IPS-11a (cell line): ENCODE data around the gene PARVA.

ENCODE experiments used
- H3K4me3 ChIP-seq: one replicate; pipeline ENCODE4 v1.5.1; 2013; ENCODE audit warnings: low read depth, low read length, control low read depth

Gene PARVA

DNA sequence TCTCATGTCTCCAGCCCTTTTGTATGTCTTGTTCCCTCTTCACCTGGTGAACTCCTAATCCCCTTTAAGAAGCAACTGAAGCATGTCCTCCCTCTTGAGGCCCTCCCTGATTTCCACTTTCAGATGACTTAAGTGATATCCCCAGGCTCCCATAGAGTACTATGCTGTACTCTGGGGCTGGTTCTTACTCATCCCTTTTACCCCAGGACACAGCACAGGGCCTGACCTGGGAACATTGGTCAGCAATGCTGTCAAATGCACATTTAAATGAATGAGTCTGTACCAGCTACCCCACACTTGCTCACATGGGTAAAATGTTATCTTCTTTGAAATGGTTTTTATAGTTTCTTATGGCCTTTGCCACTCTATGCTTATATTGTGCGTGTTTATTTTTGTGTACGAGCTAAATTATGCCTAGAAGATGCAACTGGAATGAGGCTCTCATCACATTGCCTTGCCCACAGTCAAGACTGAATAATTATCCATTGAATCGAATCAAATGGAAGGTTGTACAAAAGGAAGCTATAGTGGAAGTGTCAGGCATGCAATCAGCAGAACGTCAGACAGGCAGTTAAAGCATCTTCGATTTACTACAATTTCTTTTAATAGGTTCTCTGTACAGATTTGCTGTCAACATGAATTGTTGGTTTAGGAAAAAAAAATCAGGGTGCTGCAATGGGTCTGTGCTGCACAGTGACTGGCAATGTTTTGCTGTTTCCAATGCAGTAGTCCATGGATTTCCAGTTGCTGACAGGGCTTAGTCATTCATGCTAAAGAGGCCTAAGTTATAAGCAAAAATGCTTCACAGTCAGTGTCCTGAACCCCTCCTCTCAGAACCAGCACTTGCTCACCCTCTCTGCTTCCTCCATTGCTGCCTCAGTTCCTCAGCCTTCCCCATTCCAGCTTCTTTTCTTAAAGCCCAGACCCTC lies 79.5 kb downstream of the PARVA start:
- H3K4me3 ChIP-seq = no peak overlapping the region

DNA sequence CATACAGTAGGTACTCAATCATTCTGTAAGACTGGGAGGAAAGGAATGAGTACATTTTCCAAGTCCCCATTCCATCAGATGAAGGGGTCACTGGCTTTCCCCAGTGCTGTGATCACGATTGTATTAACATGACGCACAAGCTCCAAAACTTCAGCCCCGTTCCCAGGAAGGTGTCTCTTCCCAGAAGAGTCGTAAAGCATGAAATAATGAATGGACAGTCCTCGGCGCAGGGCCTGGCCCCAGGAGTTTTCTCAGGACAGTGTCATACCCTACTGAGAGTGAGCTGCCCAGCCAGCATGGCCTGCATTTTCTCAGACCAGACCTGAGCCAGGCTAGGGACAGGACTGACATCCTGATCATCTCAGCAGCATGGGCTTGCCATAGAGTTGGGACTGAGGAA lies 80.7 kb downstream of the PARVA start:
- no peak overlapping the region for H3K4me3 ChIP-seq

DNA sequence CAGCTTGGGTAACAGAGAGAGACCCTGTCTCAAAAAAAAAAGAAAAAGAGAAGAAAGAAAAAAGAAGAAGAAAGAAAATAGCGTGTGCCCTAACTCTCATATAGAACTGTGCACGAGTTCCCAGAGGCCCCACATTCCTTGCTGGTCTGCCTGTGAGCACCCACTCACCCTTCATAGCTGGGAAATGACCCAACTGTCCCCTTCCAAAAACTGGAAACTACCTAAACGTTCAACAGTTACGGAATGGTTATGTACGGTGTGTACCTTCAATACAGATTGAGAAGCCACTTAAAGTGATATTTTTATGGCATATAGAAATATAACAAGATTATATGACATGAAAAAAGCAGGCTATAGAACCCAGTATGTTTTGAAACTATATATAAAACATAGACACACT lies 82.0 kb downstream of the PARVA start:
- no peak overlapping the region for H3K4me3 ChIP-seq

DNA sequence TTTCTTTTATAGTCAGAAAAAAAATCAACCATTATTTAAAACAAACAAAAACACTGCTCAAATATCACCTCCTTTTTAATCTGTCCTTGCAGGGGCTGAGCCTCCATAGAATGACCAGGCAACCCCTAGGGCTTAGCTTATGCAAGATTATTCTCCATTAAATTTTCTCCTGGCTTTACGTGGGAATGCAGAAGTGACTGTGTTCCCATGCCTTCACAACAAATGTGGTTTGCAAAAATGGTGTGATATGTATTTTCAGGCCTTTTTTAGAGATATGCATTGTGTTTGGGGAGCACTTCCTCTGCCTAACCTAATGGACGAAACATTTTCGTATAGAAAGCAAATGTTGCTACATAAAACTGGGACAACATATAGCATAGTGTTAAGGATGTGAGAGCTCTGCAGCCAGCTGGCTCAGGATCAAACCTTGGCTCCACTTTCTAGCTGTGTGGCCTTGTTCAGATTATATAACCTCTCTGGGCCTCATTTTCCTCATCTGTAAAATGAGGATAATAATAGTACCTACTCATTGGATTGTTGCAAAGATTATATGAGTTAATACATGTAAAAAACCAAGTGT lies 82.6 kb downstream of the PARVA start:
- H3K4me3 ChIP-seq = no peak overlapping the region

DNA sequence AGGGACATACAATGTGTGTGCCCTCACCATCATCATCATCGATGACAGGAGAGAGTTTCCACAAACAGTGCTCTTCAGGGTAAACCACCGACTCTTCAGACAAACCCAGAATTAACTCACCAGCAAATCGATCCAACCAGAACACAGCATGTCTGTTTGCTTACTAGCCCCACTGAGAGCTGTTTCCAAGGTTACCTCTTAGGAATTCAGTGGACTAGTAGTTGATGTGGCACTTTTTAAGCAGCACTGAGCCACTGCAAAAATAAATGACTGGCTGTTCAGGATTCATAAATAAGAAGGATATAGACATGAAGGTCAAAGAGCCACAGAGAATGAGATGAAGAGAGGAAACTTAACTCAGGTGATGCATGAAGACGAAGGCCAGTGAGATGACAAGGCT lies 83.1 kb downstream of the PARVA start:
- H3K4me3 ChIP-seq = no peak overlapping the region

DNA sequence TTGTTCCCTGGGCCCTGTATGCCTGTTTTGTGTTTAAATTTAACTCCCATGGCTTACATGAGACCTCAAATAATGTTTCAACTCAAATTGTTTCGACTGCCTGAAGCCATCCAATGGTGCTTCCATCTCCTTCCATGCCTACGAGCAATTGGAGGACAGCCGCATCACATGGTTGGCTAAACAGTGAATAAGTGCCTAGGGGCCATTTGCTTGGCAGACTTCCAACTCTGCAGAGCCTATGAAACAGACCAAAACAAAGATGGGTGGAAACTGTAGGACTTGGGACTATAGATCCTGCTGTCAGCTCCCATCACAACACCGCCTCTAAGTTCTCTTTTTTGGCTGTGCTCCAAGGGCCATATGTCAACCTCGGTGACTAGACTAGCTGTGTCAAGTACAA lies 84.1 kb downstream of the PARVA start:
- no peak overlapping the region for H3K4me3 ChIP-seq

DNA sequence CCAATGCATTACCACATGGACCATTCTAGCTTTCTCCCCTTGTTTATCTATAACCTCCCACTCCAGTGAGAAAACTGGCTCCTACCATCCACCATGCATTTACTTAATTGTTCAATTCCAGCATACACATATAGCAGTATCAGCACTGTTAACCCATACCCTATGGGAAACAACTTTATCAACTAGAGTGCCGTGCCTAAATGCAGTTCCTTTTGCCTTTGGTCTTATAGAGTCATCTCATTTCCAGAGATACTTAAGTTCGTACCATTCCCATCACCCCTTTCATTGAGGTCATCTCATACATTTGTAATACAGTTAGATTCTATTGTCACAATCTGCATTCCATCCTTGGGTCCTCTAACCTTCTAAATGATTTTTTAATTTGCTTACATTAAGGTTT lies 86.9 kb downstream of the PARVA start:
- no peak overlapping the region for H3K4me3 ChIP-seq

DNA sequence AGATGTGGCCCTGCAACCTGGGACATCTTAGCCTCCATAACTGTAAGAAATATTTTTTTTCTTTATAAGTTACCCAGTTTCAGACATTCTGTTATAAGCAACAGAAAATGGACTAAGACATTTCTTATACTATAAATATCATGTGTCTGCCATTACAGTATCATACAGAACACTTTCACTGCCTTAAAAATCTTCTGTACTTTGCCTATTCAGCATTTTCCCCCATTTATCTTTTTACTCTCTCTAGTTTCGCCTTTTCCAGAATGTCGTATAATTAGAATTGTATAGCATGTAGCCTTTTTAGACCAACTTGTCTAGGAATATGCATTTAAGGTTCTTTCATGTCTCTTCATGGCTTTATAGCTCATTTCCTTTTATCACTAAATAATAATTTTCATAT lies 88.0 kb downstream of the PARVA start:
- no peak overlapping the region for H3K4me3 ChIP-seq

DNA sequence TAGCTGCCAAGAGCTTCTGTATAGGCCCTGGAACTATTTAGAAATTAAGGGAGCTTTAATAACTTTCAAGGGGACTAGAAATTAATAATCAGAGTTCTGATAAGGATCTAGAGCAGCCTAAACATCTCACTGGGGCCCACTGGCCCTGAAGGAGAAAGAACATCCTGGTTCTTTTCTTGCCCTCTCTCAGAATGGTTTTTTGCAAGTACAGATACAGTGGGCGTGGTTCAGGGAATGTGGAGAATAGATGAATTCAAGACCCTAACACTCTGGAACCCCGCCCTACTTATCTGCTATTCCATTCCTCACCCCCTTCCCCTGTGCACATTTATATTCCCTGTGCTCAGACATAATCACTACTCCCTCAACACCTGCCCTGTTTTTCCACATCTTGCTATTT lies 90.2 kb downstream of the PARVA start:
- H3K4me3 ChIP-seq = no peak overlapping the region

DNA sequence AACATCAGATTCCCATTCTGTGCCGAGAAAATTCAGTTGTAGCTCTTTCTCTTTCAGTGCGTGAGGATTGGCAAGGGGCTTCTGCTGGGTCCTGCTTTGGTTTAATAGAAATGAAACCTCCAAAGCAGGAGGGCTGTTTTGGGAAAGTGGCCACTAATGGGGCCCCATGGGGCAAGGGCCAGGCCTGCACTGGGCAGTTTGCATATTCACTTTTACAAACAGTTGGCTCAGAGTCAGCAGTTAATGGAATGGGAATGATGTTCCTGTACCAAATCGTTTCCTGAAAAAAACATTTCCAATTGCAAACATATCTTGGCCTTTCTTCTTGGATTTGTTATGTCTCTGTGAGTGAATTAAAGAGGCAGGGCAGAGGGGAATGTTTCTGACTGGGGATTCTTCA lies 92.1 kb downstream of the PARVA start:
- H3K4me3 ChIP-seq = no peak overlapping the region

DNA sequence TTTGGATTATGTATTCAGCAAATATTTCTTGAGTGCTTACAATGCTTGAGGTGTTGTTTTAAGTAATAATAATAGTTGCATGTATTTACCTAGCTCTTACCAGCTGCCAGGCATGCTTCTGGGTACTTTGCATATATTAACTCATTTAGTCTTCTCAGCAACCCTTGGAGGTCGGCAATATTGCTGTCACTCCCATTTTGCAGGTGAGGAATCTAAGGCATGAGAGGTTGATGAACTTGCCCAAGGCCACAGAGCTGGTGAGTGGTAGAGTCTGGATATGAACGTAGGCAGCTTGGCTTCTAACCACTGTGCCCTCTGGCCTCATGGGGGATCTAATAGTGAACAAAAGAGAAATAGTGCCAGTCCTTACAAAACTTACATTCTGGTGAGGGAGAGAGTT lies 92.9 kb downstream of the PARVA start:
- no peak overlapping the region for H3K4me3 ChIP-seq

DNA sequence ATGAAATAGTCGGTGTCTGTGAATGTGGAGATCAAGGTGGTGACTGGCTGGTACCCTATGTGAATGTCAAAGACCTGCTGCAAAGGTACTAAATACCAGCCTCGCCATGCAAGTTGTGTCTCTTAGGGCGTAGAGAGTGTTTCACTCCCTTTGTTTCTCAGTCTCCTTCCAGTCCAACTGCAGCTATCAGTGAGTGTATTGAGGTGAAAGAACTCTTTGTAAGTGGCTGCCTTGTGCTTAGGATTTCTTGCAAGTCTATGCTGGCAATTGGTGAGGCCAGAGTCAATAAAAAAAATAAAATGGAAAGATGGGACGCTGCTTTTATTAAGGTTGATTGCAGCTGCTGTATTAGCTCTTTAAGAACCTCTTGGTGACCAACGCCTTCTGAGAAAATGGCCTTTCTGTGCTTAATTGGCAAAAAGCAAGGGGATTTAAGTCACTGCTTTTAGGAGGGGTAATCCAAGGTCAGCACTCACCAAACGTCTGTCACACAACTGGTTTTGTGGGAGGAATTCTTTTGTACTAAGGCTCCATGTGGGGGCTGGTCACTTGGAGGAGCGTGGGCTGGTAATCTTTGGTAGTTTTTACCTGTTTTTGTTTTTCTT lies 95.1 kb downstream of the PARVA start:
- H3K4me3 ChIP-seq = no peak overlapping the region

DNA sequence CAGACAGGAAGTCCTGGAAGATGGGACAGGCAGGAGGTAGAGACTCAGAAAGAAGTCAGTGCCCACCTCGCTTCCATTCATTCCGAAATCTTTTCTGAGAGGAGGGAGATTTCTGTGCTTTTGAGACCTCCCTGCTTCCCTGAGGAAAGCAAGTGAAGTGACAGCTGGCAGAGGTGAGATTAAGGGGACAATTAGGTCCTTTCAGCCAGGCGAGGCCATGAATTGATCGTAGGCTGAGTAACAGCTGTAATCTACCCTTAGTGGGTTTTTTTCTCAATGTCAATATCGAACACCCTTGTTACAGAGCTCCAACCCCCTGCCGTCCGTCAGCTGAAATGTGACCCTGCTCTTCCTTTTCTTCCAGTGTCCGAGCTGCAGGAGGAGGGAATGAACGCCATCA lies 96.0 kb downstream of the PARVA start:
- H3K4me3 ChIP-seq = no peak overlapping the region

DNA sequence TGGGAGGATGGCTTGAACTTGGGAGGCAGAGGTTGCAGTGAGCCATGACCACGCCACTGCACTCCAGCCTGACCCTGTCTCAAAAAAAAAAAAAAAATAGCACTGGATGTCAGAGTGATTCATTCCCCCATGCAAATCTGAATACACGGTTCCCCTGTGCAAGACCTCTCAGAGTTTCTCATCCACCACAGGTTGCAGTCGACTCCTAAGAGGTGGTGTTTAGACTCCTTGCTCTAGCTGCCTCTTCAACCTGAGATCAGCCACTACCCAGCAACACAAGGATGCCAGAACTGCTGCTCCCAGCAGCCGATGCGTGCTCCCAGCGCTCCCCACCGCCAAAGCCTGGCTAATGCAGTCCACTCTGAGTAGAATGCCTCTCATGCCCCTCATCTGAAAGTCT lies 97.5 kb downstream of the PARVA start:
- no peak overlapping the region for H3K4me3 ChIP-seq

DNA sequence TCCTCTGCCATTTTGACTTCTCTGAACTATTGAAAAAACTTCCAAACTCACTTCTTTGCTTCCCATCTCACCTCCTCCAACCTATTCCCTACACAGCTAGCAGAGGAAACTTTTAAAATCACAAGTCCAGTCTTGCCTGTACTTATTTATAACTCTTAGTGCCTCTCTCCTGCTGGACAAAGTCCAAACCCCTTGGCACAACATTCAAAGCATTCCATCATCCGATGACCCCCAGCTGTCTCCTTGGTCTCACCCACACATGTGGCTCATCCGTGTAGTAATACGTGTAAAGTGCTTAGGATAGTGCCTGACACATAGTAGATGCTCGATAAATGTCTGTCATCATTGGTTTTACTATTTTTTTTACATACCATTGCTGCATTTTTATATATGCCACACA lies 101.4 kb downstream of the PARVA start:
- H3K4me3 ChIP-seq = no peak overlapping the region

DNA sequence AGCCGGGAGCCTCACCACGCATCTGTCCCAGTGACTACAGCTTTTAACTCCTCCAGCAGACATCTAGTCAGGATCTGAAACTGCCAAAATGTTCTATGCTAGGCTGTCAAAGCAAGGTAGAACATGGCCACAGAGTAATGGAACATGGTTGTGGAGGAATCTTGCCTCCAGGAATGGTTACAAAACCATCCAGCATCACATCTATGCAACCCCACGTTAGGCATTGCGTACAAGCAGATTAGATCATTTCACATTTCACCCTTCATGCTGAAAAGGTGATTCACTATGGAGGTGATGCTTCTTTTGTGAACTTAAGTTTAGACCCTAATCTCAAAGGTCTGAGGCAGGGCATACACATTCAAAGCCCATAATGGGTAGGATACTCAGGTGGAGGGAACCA lies 103.0 kb downstream of the PARVA start:
- no peak overlapping the region for H3K4me3 ChIP-seq

DNA sequence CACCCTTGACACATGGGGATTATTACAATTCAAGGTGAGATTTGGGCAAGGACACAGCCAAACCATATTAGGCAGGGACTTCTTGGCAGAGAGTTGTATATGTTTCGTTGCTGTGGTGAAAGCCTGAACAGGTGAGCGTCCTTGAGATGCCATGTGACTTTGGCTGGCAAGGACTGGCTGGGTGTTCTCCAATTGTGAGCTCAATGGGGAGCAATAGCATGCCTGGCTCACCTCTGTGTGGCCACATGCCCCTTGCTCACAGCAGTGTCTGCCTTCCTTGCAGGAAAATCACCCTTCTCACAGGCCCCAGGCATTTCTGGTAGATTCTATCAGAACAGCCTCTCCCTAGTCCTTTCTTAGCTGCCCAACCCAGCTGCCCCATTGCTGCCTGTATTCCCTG lies 105.5 kb downstream of the PARVA start:
- no peak overlapping the region for H3K4me3 ChIP-seq

DNA sequence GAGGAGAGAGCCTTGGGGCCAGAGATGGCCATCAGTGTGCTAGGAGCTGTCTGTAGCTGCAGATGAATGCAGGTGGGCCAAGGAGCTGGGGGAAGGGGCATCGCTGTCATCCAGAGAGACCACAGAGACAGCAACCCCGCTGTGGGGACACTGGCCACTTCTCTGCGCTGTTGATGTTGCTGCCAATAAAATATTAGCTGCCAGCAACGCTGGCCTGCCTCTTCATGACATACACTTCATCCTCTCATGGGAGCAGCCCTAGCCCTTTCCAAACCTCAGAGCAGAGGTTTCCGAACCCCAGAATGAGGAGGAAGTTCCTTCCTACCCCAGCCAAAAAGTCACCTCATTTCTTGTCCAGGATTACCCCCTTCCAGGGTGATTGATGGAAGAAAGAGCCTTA lies 106.2 kb downstream of the PARVA start:
- no peak overlapping the region for H3K4me3 ChIP-seq

DNA sequence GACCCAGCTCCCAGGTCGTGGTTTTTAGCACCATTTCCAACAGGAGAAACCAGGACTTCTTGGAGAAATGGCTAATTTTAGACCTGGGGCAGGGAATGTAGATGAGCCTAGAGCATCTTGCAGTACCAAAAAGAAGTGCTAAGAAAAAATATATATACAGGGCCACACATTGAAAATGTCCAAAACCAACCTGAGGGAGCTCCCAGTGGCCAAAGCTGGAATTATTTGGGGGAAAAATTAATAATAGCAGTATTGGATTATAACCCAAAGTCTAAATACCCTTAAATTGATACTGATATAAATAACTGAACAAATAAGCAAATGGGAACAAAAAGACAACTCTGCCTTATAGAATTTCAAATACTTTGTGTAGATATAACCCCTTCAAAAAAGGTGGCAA lies 108.0 kb downstream of the PARVA start:
- no peak overlapping the region for H3K4me3 ChIP-seq

DNA sequence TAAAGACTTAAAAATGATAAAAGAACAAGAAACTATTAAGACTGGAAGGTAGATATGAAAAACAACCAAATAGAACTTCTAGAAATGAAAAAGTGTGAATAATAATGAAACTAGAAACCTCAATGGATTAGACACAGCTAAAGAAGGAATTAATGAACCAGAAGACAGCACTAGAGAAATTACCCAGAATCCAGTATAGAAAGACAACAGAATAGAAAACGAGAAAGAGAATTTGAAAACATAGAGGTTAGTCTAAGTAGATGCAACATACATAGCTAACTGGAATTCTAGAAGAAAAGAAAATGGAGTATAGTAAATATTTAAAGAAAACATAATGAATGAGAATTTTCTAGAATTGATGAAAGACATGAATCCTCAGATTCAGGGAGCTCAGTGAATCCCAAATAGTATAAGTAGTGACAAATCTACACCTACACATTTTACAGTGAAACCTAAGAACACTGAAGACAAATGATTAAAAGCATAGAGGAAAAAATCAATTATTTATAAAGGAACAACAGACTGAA lies 111.9 kb downstream of the PARVA start:
- no peak overlapping the region for H3K4me3 ChIP-seq

DNA sequence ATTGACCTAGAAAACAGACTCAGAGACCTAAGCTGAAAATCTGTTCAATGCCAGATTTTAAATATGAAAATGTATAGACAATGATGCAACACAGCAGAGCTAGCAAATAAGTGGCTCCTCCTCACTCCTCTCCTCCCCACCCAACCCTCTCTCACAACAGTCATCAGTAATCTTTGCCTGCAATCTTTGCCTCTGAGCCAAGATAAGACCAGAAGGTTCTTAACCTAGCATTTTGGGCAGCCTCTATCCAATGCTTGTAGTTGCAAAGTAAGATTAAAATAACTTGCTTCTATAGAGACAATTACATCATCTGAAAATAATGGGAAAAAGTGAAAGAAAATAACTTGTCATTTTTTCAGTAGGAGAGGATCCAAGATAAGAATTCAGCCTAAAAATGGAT lies 117.3 kb downstream of the PARVA start:
- H3K4me3 ChIP-seq = no peak overlapping the region
